ENCODE results near the gene CTSZ. TPM values are rescaled to one million over a fixed set of nuclear protein-coding genes. Genes with fewer than 3 reads are reported as not detected.

CTSZ gene
- total RNA-seq, 1 donor from 2014 or later = 71.9 TPM

- H3K9me3 Mint-ChIP-seq = no peaks in the 10 kb centered on the region
- no peaks in the 10 kb centered on the region for H3K27me3 Mint-ChIP-seq
- no peak overlapping the region for H3K27ac Mint-ChIP-seq
- peaks cover 16% of the 10 kb centered on the region for H3K36me3 Mint-ChIP-seq
- DNase-seq (ENCODE audit: extremely low spot score, unreplicated experiment) = no peak
- H3K4me3 Mint-ChIP-seq = peak overlapping the region; percentile 11
- peaks cover 21% of the 10 kb centered on the region for H3K4me1 Mint-ChIP-seq (ENCODE audit: unreplicated experiment)
- TF ChIP-seq CTCF (conservative IDR thresholded peaks at IDR 0.05) = no peak
These were observed 28.3 kb upstream of the CTSZ start for GRCh38 chr20:59035381-59035780.

GRCh38 chr20:59033616-59034165 is 26.6 kb upstream of the CTSZ start:
- H3K4me3 Mint-ChIP-seq = peak overlapping the region; percentile 65

GRCh38 chr20:59033093-59033492 is 26.0 kb upstream of the CTSZ start:
- H3K27ac Mint-ChIP-seq = peak overlapping the region; percentile 96
- H3K4me3 Mint-ChIP-seq = peak overlapping the region; percentile 97
- H3K27me3 Mint-ChIP-seq = no peaks in the 10 kb centered on the region

More at GRCh38 chr20:59033616-59034165, 26.6 kb upstream of the CTSZ start:
- H3K27ac Mint-ChIP-seq = peak overlapping the region; percentile 25
- TF ChIP-seq CTCF (conservative IDR thresholded peaks at IDR 0.05) = no peak
- H3K9me3 Mint-ChIP-seq = no peaks in the 10 kb centered on the region
- H3K4me1 Mint-ChIP-seq (ENCODE audit: unreplicated experiment) = peaks cover 30% of the 10 kb centered on the region
- peaks cover 27% of the 10 kb centered on the region for H3K36me3 Mint-ChIP-seq
- DNase-seq (ENCODE audit: extremely low spot score, unreplicated experiment) = no peak
- H3K27me3 Mint-ChIP-seq = no peaks in the 10 kb centered on the region

GRCh38 chr20:59032713-59033059 is 25.6 kb upstream of the CTSZ start:
- Mint-ChIP-seq H3K4me3 (peak overlapping the region; percentile 97), H3K36me3 (peaks cover 30% of the 10 kb centered on the region), H3K4me1 (ENCODE audit: unreplicated experiment) (peaks cover 39% of the 10 kb centered on the region), H3K9me3 (no peaks in the 10 kb centered on the region), H3K27ac (peak overlapping the region; percentile 96), H3K27me3 (no peaks in the 10 kb centered on the region)
- DNase-seq (ENCODE audit: extremely low spot score, unreplicated experiment) = no peak
- peak; percentile 70 for TF ChIP-seq CTCF (conservative IDR thresholded peaks at IDR 0.05)

More at GRCh38 chr20:59033093-59033492, 26.0 kb upstream of the CTSZ start:
- no peak for DNase-seq (ENCODE audit: extremely low spot score, unreplicated experiment)
- Mint-ChIP-seq H3K4me1 (ENCODE audit: unreplicated experiment) (peaks cover 35% of the 10 kb centered on the region), H3K36me3 (peaks cover 30% of the 10 kb centered on the region), H3K9me3 (no peaks in the 10 kb centered on the region)
- no peak for TF ChIP-seq CTCF (conservative IDR thresholded peaks at IDR 0.05)

GRCh38 chr20:59032023-59032712 is 25.1 kb upstream of the CTSZ start, which contains the start of gene ATP5F1E:
Gene ATP5F1E (minus strand): TSS chr20:59032335. CDS start chr20:59032251, 84 bp downstream.
- DNase-seq (ENCODE audit: extremely low spot score, unreplicated experiment) = peak; percentile 97
- Mint-ChIP-seq H3K27ac (peak within 1 kb of the TSS; percentile 96), H3K9me3 (no peaks in the 10 kb centered on the region), H3K27me3 (no peaks in the 10 kb centered on the region), H3K4me3 (peak within 1 kb of the TSS; percentile 97), H3K4me1 (ENCODE audit: unreplicated experiment) (peaks cover 44% of the 10 kb centered on the region), H3K36me3 (peaks cover 33% of the 10 kb centered on the region)
- no peak for TF ChIP-seq CTCF (conservative IDR thresholded peaks at IDR 0.05)
